Hepatocyte (in vitro differentiated cells): ENCODE measurements around the gene LMAN2L.

ENCODE experiments used
- EZH2phosphoT487 ChIP-seq: fragments of 200-600 bp; sonication (generic); IDR thresholded peaks from one replicate; pipeline ENCODE4 v1.6.1; 2018; ENCODE audit warnings: antibody characterized with exemption, mild to moderate bottlenecking, low read depth, moderate library complexity; ENCODE audit not compliant: unreplicated experiment, severe bottlenecking
- TF ChIP-seq, protein P1 (sequence below): fragments of 200-600 bp; sonication (generic); IDR thresholded peaks from 2 replicates; pipeline ENCODE4 v1.5.1; 2016; ENCODE audit warnings: antibody characterized with exemption, mild to moderate bottlenecking; ENCODE audit not compliant: poor library complexity

DNA sequence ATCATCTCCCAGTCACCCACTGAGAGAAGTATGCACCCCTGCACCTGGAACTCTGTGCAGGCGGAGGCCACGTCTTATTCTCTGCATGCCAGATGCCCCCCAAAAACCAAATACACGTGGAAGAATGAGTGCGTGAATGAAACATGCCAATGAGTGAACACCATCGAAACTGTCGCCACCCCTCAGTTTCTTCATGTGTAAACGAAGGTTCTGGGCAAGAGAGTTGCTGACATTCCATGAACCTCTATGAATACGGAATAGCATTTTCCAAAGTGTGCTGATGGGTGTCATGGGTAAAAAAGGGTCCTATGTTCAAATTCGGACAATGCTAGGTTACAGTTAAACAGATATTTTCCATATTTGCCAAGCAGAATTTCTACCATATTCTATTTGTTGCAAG lies 77.5 kb downstream of the LMAN2L start:
- TF ChIP-seq, protein P1, sequence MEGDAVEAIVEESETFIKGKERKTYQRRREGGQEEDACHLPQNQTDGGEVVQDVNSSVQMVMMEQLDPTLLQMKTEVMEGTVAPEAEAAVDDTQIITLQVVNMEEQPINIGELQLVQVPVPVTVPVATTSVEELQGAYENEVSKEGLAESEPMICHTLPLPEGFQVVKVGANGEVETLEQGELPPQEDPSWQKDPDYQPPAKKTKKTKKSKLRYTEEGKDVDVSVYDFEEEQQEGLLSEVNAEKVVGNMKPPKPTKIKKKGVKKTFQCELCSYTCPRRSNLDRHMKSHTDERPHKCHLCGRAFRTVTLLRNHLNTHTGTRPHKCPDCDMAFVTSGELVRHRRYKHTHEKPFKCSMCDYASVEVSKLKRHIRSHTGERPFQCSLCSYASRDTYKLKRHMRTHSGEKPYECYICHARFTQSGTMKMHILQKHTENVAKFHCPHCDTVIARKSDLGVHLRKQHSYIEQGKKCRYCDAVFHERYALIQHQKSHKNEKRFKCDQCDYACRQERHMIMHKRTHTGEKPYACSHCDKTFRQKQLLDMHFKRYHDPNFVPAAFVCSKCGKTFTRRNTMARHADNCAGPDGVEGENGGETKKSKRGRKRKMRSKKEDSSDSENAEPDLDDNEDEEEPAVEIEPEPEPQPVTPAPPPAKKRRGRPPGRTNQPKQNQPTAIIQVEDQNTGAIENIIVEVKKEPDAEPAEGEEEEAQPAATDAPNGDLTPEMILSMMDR = no peak
- TF ChIP-seq EZH2phosphoT487 = no peak
